DMS53 treated with DMSO at 0.1 percent for 48 hours (cell line): ENCODE measurements around the gene MAD2L2.
A peak's percentile ranks its signal among the peaks of the same experiment; 100 is the strongest.

Source experiments
- DNase-seq: peaks from one replicate; lab custom pipeline; 2025; ENCODE audit not compliant: unreplicated experiment; lab: John Stamatoyannopoulos, UW

Gene MAD2L2

GRCh38 chr1:11654137-11654938 is 26.6 kb downstream of the MAD2L2 start, which contains the start of the genes FBXO2 and FBXO44:
Gene FBXO2 (minus strand): TSS chr1:11654429. CDS start chr1:11654340, 89 bp downstream.
Gene FBXO44 (plus strand): TSS chr1:11654877. CDS start chr1:11655836, 959 bp downstream.
- DNase-seq = no peak

GRCh38 chr1:11653861-11654136 is 27.1 kb downstream of the MAD2L2 start:
- no peak for DNase-seq

GRCh38 chr1:11653101-11653860 is 27.7 kb downstream of the MAD2L2 start:
- no peak for DNase-seq

GRCh38 chr1:11652203-11652780 is 28.7 kb downstream of the MAD2L2 start:
- DNase-seq = no peak

- no peak for DNase-seq
Observed at GRCh38 chr1:11651017-11651416, 29.9 kb downstream of the MAD2L2 start.

- peak; percentile 75 for DNase-seq
Observed at GRCh38 chr1:11650331-11650991, 30.5 kb downstream of the MAD2L2 start.

GRCh38 chr1:11649624-11650330 is 31.2 kb downstream of the MAD2L2 start:
- no peak for DNase-seq

- no peak for DNase-seq
Observed at GRCh38 chr1:11649237-11649623, 31.7 kb downstream of the MAD2L2 start.

- no peak for DNase-seq
Observed at GRCh38 chr1:11648732-11649158, 32.2 kb downstream of the MAD2L2 start.

GRCh38 chr1:11648039-11648438 is 32.9 kb downstream of the MAD2L2 start:
- no peak for DNase-seq

- DNase-seq = no peak
Observed at GRCh38 chr1:11647333-11647732, 33.6 kb downstream of the MAD2L2 start.

- no peak for DNase-seq
Observed at GRCh38 chr1:11646317-11646716, 34.6 kb downstream of the MAD2L2 start.

- peak; percentile 67 for DNase-seq
Observed at GRCh38 chr1:11645670-11646265, 35.2 kb downstream of the MAD2L2 start.

- no peak for DNase-seq
Observed at GRCh38 chr1:11645270-11645669, 35.7 kb downstream of the MAD2L2 start.

- DNase-seq = no peak
Observed at GRCh38 chr1:11643782-11644181, 37.2 kb downstream of the MAD2L2 start.

- DNase-seq = peak; percentile 43
Observed at GRCh38 chr1:11642418-11643017, 38.4 kb downstream of the MAD2L2 start.

- no peak for DNase-seq
Observed at GRCh38 chr1:11641776-11642305, 39.1 kb downstream of the MAD2L2 start.

GRCh38 chr1:11640944-11641343 is 40.0 kb downstream of the MAD2L2 start:
- DNase-seq = no peak

- DNase-seq = no peak
Observed at GRCh38 chr1:11640101-11640500, 40.8 kb downstream of the MAD2L2 start.

GRCh38 chr1:11639372-11639771 is 41.6 kb downstream of the MAD2L2 start:
- DNase-seq = no peak
